B cell (primary cell): ENCODE measurements around the gene EDN3. TPM values are rescaled to one million over a fixed set of nuclear protein-coding genes. Genes with fewer than 3 reads are reported as not detected.

Experiments
- ATAC-seq: fragments of 200-7000 bp; cut with Tn5 transposase; one replicate; pipeline ENCODE4 v1.10.0; 2021; ENCODE audit warnings: low read depth, mild to moderate bottlenecking, moderate number of reproducible peaks, moderate library complexity
- CTCF ChIA-PET: fragments of 350-600 bp; sonication (Branson Sonifier 250); formaldehyde crosslinking; loops from one replicate; lab custom pipeline; 2021; ENCODE audit warnings: antibody characterized with exemption, inconsistent platforms; lab: Charles Lee
- POLR2A ChIA-PET: fragments of 350-600 bp; sonication (Branson Sonifier 250); formaldehyde crosslinking; loops from one replicate; lab custom pipeline; 2021; ENCODE audit warnings: antibody characterized with exemption; lab: Charles Lee
- DNase-seq: peaks from one replicate; pipeline ENCODE4 v3.0.0; 2013
- H2AFZ ChIP-seq: 2 replicates; pipeline ENCODE4 v1.6.1; 2012; ENCODE audit warnings: mild to moderate bottlenecking, low read depth, low read length; ENCODE audit not compliant: insufficient read depth, poor library complexity, severe bottlenecking
- H3K27ac ChIP-seq, 2 donors: 1 replicate in 1 of 2; 2 replicates in 1 of 2; pipeline ENCODE4 v1.5.1; 2012 to 2013; ENCODE audit warnings: low read length in 2 of 2, mild to moderate bottlenecking in 2 of 2, moderate library complexity in 1 of 2
- H3K27me3 ChIP-seq, 4 experiments: fragments of 200-600 bp in 1 of 4; sonication (generic) in 1 of 4; replicated peaks in 1 of 4; 1 replicate in 2 of 4; 2 replicates in 2 of 4; pipeline versions ENCODE4 v1.6.1 to v1.7.0; 2013 to 2016; ENCODE audit warnings: low read length in 3 of 4, mild to moderate bottlenecking in 2 of 4, mixed read lengths in 1 of 4, moderate library complexity in 1 of 4; ENCODE audit not compliant: insufficient read depth in 4 of 4, control insufficient read depth in 3 of 4; ENCODE audit errors: control extremely low read depth in 1 of 4
- H3K36me3 ChIP-seq, 2 experiments: replicated peaks in 1 of 2; 1 replicate in 1 of 2; 2 replicates in 1 of 2; pipeline versions ENCODE4 v1.6.1 to v1.7.1; 2013; ENCODE audit warnings: low read length in 1 of 2; ENCODE audit not compliant: insufficient read depth in 2 of 2, control insufficient read depth in 1 of 2; ENCODE audit errors: control extremely low read depth in 1 of 2, extremely low read depth in 1 of 2
- H3K4me1 ChIP-seq, 2 donors: fragments of 200-600 bp in 1 of 2; sonication (generic) in 1 of 2; 1 replicate in 1 of 2; 2 replicates in 1 of 2; pipeline versions ENCODE4 v1.5.1 to v1.6.1; 2013 to 2017; ENCODE audit warnings: low read length in 2 of 2; ENCODE audit not compliant: control insufficient read depth in 2 of 2, insufficient read depth in 2 of 2
- H3K4me2 ChIP-seq: replicated peaks from 2 replicates; pipeline ENCODE3; 2012; ENCODE audit warnings: mild to moderate bottlenecking, low read depth, low read length; ENCODE audit not compliant: poor library complexity, severe bottlenecking
- H3K4me3 ChIP-seq, 5 experiments: fragments of 200-600 bp in 1 of 5; sonication (generic) in 1 of 5; 1 replicate in 3 of 5; 2 replicates in 2 of 5; pipeline versions ENCODE4 v1.5.1 to v1.7.0; 2011 to 2016; ENCODE audit warnings: low read length in 4 of 5, mild to moderate bottlenecking in 4 of 5, low read depth in 2 of 5, control low read depth in 1 of 5, moderate library complexity in 1 of 5; ENCODE audit not compliant: insufficient read depth in 1 of 5; ENCODE audit errors: control extremely low read depth in 1 of 5, extremely low read depth in 1 of 5
- H3K79me2 ChIP-seq: fragments of 200-600 bp; sonication (generic); one replicate; pipeline ENCODE4 v1.6.0; 2016; ENCODE audit warnings: low read length; ENCODE audit not compliant: control insufficient read depth, insufficient read depth
- H3K9ac ChIP-seq: fragments of 200-600 bp; sonication (generic); 2 replicates; pipeline ENCODE4 v1.6.1; 2017; ENCODE audit warnings: mild to moderate bottlenecking, low read length, moderate library complexity
- H3K9me3 ChIP-seq, 3 donors: one replicate each; pipeline versions ENCODE4 v1.6.1 to v1.7.1; 2013; ENCODE audit warnings: low read length in 2 of 3; ENCODE audit not compliant: control insufficient read depth in 2 of 3, insufficient read depth in 1 of 3; ENCODE audit errors: control extremely low read depth in 1 of 3
- H4K20me1 ChIP-seq: 2 replicates; pipeline ENCODE4 v1.6.0; 2012; ENCODE audit warnings: mild to moderate bottlenecking, low read length; ENCODE audit not compliant: insufficient read depth, control insufficient read depth, poor library complexity, severe bottlenecking
- H3K27ac Mint-ChIP-seq: one replicate; pipeline ENCODE4 v1.8.0; 2021; ENCODE audit warnings: mixed read lengths
- H3K27me3 Mint-ChIP-seq: one replicate; pipeline ENCODE4 v1.8.0; 2021; ENCODE audit warnings: mixed read lengths
- H3K4me1 Mint-ChIP-seq: one replicate; pipeline ENCODE4 v1.8.0; 2021; ENCODE audit warnings: mixed read lengths
- H3K4me3 Mint-ChIP-seq: one replicate; pipeline ENCODE4 v1.8.0; 2021; ENCODE audit warnings: mixed read lengths
- H3K9me3 Mint-ChIP-seq: one replicate; pipeline ENCODE4 v1.8.0; 2022; ENCODE audit warnings: mixed read lengths; ENCODE audit not compliant: insufficient read depth
- EZH2 ChIP-seq: IDR thresholded peaks from 2 replicates; pipeline ENCODE4 v1.6.1; 2012; ENCODE audit warnings: borderline replicate concordance, low read depth, mild to moderate bottlenecking, moderate library complexity, low read length; ENCODE audit not compliant: insufficient read depth, poor library complexity, severe bottlenecking
- WGBS: methylation state at CpG from one replicate; pipeline ENCODE4 v1.1.5; 2013; ENCODE audit warnings: missing lambda C conversion rate; ENCODE audit not compliant: insufficient coverage; 5-methylcytosine and 5-hydroxymethylcytosine counted together
- intact Hi-C: fragments of 100-400 bp; cut with micrococcal nuclease; formaldehyde crosslinking; loops from one replicate; pipeline ENCODE4 v1.10.0; 2022
- polyA plus RNA-seq: library from polyadenylated mRNA; depleted of rRNA; stranded (reverse); fragments of >200 nt; gene quantifications from 2 replicates; pipeline ENCODE4 v1.2.3, GENCODE V29; 2012
- total RNA-seq, 2 donors: library from RNA; stranded (reverse); fragments of 120-200 nt in 1 of 2; gene quantifications; 1 replicate in 1 of 2; 2 replicates in 1 of 2; pipeline versions ENCODE4 v1.2.3 to v1.2.4, GENCODE V29; 2013 to 2022
- TF ChIP-seq, protein P1 (sequence below): fragments of 200-600 bp; IDR thresholded peaks from one replicate; pipeline ENCODE4 v1.8.0; 2022; ENCODE audit warnings: antibody characterized with exemption, mild to moderate bottlenecking

EDN3 gene
- total and polyA plus RNA-seq, 2 donors (not counting 1 experiment from before 2014, with no cell fraction given) = 0.04 TPM; not detected in 1

DNA sequence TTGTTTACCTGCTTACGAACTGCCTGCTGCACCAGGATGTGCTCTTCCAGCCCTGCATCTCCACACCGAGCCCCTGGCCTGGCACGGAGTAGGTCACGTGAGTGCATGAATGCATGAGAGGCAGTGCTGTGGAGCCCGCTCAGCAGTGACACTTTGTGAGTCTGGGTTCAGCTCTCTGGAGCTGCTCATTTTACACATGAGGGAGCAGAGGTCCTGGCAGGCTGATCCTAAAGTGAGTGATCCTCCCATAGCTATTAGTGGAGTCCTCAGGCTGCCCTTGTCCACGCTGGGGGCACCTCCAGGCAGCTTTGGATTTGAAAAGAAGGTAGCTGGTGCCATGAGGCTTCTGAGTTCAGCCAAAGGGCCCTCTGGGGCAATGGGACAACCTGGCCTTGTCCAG, 64.2 kb downstream of the EDN3 start:
- no peaks in the 10 kb centered on the region for H3K9me3 ChIP-seq
- no peak overlapping the region for H2AFZ ChIP-seq
- no peaks in the 10 kb centered on the region for H4K20me1 ChIP-seq
- H3K4me3 ChIP-seq = no peak overlapping the region
- intact Hi-C loops = no loop called here
- no peak overlapping the region for H3K9ac ChIP-seq
- no peaks in the 10 kb centered on the region for H3K79me2 ChIP-seq
- POLR2A ChIA-PET = no interaction called here
- Mint-ChIP-seq H3K9me3 (no peaks in the 10 kb centered on the region), H3K4me1 (no peaks in the 10 kb centered on the region), H3K27me3 (peaks cover 12% of the 10 kb centered on the region), H3K4me3 (no peak overlapping the region), H3K27ac (no peak overlapping the region)
- H3K27me3 ChIP-seq = no peaks in the 10 kb centered on the region
- H3K27ac ChIP-seq = no peak overlapping the region
- CTCF ChIA-PET = no interaction called here
- no peaks in the 10 kb centered on the region for H3K36me3 ChIP-seq
- TF ChIP-seq, protein P1, sequence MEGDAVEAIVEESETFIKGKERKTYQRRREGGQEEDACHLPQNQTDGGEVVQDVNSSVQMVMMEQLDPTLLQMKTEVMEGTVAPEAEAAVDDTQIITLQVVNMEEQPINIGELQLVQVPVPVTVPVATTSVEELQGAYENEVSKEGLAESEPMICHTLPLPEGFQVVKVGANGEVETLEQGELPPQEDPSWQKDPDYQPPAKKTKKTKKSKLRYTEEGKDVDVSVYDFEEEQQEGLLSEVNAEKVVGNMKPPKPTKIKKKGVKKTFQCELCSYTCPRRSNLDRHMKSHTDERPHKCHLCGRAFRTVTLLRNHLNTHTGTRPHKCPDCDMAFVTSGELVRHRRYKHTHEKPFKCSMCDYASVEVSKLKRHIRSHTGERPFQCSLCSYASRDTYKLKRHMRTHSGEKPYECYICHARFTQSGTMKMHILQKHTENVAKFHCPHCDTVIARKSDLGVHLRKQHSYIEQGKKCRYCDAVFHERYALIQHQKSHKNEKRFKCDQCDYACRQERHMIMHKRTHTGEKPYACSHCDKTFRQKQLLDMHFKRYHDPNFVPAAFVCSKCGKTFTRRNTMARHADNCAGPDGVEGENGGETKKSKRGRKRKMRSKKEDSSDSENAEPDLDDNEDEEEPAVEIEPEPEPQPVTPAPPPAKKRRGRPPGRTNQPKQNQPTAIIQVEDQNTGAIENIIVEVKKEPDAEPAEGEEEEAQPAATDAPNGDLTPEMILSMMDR = no peak
- TF ChIP-seq EZH2 = no peak
- H3K4me2 ChIP-seq = no peak overlapping the region
- WGBS = 85% methylated on average over 6 of the region's 6 CpGs
- DNase-seq = no peak
- no peaks in the 10 kb centered on the region for H3K4me1 ChIP-seq
- ATAC-seq = no peak

DNA sequence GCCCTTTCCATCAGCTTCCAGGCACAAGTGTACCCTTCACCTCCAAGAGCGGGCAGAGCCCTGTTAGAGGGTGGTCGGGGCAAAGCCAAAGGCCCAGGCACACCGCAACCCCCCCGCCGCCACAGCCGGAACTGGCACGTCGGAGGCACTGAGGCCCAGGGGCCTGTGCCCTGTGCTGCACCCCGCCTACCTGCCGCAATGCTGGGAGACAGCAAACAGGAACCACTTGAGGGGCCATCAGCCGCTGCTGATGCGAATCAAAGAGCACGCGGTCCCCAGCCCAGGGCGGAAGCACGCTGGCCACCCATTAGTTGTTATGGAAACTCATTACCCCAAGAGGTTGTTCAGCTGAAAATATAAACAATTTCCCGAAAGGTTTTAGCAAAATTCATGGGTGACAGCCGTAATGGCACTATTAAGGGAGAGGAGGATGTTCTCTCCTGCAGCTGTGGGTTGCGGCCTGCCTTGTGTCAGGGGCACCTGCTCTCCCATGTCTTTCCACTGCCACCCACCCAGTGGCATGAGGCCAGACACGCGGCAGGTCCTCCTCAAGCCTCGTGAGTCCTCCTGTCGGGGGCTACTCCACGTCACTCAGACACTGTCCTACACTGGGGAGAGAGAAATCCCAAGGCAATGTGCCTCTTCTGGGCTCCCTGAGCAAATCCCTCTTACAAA, 65.3 kb downstream of the EDN3 start:
- H3K4me1 ChIP-seq = no peaks in the 10 kb centered on the region
- no peaks in the 10 kb centered on the region for H3K27me3 ChIP-seq
- ATAC-seq = no peak
- no peak overlapping the region for H3K9ac ChIP-seq
- Mint-ChIP-seq H3K27ac (no peak overlapping the region), H3K27me3 (peaks cover 12% of the 10 kb centered on the region), H3K9me3 (no peaks in the 10 kb centered on the region), H3K4me3 (no peak overlapping the region), H3K4me1 (no peaks in the 10 kb centered on the region)
- 89% methylated on average over 21 of the region's 24 CpGs for WGBS
- no peak overlapping the region for H3K4me2 ChIP-seq
- intact Hi-C loops = no loop called here
- TF ChIP-seq, protein P1 = no peak
- TF ChIP-seq EZH2 = no peak
- no peaks in the 10 kb centered on the region for H3K36me3 ChIP-seq
- POLR2A ChIA-PET = no interaction called here
- no peak overlapping the region for H3K27ac ChIP-seq
- H3K4me3 ChIP-seq = no peak overlapping the region
- DNase-seq = no peak
- no peaks in the 10 kb centered on the region for H4K20me1 ChIP-seq
- no peaks in the 10 kb centered on the region for H3K79me2 ChIP-seq
- no peak overlapping the region for H2AFZ ChIP-seq
- no peaks in the 10 kb centered on the region for H3K9me3 ChIP-seq
- CTCF ChIA-PET = no interaction called here
